Hepatocyte (in vitro differentiated cells): ENCODE measurements around the gene OSBPL10.

Source experiments
- CTCF ChIP-seq: fragments of 200-600 bp; sonication (generic); IDR thresholded peaks from 2 replicates; pipeline ENCODE4 v1.5.1; 2016; ENCODE audit warnings: antibody characterized with exemption, mild to moderate bottlenecking; ENCODE audit not compliant: poor library complexity
- EZH2 ChIP-seq: fragments of 200-600 bp; sonication (generic); IDR thresholded peaks from 2 replicates; pipeline ENCODE4 v1.6.1; 2016; ENCODE audit warnings: antibody characterized with exemption, mild to moderate bottlenecking, borderline replicate concordance
- EZH2phosphoT487 ChIP-seq: fragments of 200-600 bp; sonication (generic); IDR thresholded peaks from one replicate; pipeline ENCODE4 v1.6.1; 2018; ENCODE audit warnings: antibody characterized with exemption, mild to moderate bottlenecking, low read depth, moderate library complexity; ENCODE audit not compliant: unreplicated experiment, severe bottlenecking

GRCh38 chr3:31862666-31863279 lies 118.3 kb downstream of the OSBPL10 start:
- TF ChIP-seq CTCF (no peak), EZH2 (no peak), EZH2phosphoT487 (no peak)
